HG02884 (cell line): ENCODE results near the gene DNAH17.

Experiments used
- ATAC-seq: cut with Tn5 transposase; IDR thresholded peaks from one replicate; pipeline ENCODE4 v1.9.1; 2021; ENCODE audit warnings: mild to moderate bottlenecking, moderate library complexity; ENCODE audit not compliant: unreplicated experiment

DNAH17 gene

GRCh38 chr17:78419970-78420815 lies 157.0 kb downstream of the DNAH17 start:
- no peak for ATAC-seq

- ATAC-seq = no peak
Observed at GRCh38 chr17:78418326-78419026, 158.7 kb downstream of the DNAH17 start.

- no peak for ATAC-seq
Observed at GRCh38 chr17:78417531-78417909, 159.7 kb downstream of the DNAH17 start.

GRCh38 chr17:78416791-78417530 lies 160.2 kb downstream of the DNAH17 start:
- ATAC-seq = no peak

GRCh38 chr17:78415821-78416711 lies 161.1 kb downstream of the DNAH17 start:
- ATAC-seq = no peak

GRCh38 chr17:78414178-78415162 lies 162.7 kb downstream of the DNAH17 start:
- no peak for ATAC-seq

GRCh38 chr17:78412403-78412802 lies 164.8 kb downstream of the DNAH17 start:
- ATAC-seq = no peak

GRCh38 chr17:78411241-78411857 lies 165.8 kb downstream of the DNAH17 start:
- ATAC-seq = no peak

GRCh38 chr17:78409191-78409928 lies 167.8 kb downstream of the DNAH17 start:
- no peak for ATAC-seq

GRCh38 chr17:78408476-78409050 lies 168.6 kb downstream of the DNAH17 start:
- no peak for ATAC-seq

- no peak for ATAC-seq
Observed at GRCh38 chr17:78407387-78408000, 169.7 kb downstream of the DNAH17 start.

GRCh38 chr17:78406920-78407319 lies 170.3 kb downstream of the DNAH17 start:
- ATAC-seq = no peak

GRCh38 chr17:78406396-78406795 lies 170.8 kb downstream of the DNAH17 start:
- no peak for ATAC-seq

- ATAC-seq = no peak
Observed at GRCh38 chr17:78403822-78404221, 173.4 kb downstream of the DNAH17 start.

GRCh38 chr17:78401891-78402290 lies 175.3 kb downstream of the DNAH17 start:
- no peak for ATAC-seq

GRCh38 chr17:78401246-78401645 lies 175.9 kb downstream of the DNAH17 start:
- no peak for ATAC-seq

GRCh38 chr17:78400581-78401240 lies 176.5 kb downstream of the DNAH17 start:
- no peak for ATAC-seq
